ENCODE results near the gene MIER3.
A peak's percentile ranks its signal among the peaks of the same experiment; 100 is the strongest.
"Not testable (repeated sequence)": the region's sequence is repeated elsewhere in the genome, so short reads cannot be mapped to it uniquely, and the experiment has no call there.

MIER3 gene

GRCh38 chr5:56951946-56952691 is at the start of gene MIER3:
TSS of gene MIER3 (minus strand) at chr5:56952123. CDS start at chr5:56952102, 21 bp downstream.
- peak; percentile 59 for DNase-seq (ENCODE audit: low read depth)

DNA sequence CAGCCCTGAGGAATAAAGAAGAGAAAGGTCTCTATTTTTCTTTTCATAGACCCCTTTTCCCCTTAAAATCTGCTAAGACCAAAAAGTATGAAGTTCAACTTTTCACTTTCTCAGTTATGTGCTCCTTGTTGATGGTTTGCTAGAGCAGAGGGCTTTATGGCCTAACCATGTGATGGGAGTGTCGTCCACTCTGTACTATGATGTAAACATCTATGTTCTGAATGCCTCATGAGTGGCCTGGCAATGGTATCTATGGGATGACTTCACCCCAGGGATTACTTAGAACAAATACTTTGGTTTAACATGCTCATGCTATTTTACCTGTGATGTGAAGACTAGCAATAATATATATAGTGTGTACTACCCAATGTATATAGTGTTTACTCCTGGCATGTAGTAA is 43.7 kb upstream of the MIER3 start:
- DNase-seq (ENCODE audit: low read depth), result no peak

DNA sequence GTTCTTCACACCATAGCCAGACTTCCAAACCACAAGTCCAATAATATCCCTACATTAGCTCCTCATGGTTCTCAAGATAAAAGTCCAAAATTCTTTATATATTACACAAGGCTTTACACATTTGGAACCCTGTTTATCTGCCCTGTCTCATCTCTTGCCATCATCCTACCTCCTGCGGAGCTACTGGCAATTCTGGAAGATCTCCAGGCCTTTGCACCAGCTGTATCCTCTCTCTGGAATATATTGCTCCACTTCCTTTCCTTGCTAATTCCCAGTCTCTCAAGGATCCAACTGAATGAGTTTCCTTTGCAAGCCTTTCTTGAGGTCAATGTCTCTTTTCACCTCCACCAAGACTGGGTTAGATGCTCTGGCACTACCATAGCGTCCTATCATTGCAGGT is 41.3 kb upstream of the MIER3 start:
- no peak for DNase-seq (ENCODE audit: low read depth)

DNA sequence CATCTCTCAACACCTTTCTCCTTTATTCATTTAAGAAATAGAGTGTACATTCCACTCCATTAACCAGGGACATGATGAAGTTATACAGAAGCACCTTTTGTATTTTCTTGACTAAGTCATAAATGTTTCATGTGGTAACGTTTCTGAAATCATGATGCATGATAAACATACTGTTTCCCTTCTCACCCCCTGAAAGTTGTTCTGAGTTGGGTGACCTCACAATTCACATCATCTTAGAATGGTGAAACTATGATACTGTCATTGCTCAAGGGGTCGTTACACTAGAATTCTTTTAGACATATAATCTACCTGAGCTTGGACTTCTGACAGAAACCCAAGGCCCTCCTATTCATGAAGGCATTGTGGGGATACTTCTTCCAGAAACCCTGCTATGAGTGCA is 37.8 kb upstream of the MIER3 start:
- DNase-seq (ENCODE audit: low read depth), result no peak

DNA sequence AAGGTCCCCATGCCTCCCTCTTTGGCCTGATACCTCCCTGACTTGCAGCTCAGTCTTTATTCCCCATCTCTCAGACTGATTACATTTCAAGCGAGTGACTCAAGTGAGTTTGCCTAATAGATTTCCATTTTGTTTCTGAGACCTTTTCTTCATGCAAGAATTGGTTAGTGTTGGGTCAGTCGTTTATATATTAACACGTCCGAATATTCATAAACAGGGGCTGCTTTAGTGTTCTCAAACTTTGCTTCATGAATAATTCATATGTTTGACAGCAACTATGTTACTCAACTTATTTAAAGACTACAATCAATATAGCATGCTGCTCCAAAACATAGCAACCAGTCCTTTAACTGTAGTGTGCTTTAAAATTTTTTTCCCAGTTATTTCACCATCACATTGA is 36.6 kb upstream of the MIER3 start:
- no peak for DNase-seq (ENCODE audit: low read depth)

GRCh38 chr5:56987171-56987570 is 35.2 kb upstream of the MIER3 start:
- no peak for DNase-seq (ENCODE audit: low read depth)

DNA sequence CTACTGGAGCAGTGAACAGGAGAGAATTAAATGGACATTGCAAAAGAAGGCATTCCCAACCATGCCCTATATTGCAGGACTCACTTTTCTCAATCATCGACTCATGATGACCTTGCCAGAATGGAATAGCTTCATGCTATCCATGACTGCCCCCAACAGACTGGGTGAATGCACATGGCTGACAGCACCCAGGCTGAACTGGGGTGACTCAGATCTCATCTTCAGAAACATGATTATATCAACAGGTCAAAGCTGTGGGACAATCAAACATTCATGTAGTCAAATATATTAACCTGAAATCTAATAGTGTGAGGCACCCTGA is 34.7 kb upstream of the MIER3 start:
- no peak for DNase-seq (ENCODE audit: low read depth)

DNA sequence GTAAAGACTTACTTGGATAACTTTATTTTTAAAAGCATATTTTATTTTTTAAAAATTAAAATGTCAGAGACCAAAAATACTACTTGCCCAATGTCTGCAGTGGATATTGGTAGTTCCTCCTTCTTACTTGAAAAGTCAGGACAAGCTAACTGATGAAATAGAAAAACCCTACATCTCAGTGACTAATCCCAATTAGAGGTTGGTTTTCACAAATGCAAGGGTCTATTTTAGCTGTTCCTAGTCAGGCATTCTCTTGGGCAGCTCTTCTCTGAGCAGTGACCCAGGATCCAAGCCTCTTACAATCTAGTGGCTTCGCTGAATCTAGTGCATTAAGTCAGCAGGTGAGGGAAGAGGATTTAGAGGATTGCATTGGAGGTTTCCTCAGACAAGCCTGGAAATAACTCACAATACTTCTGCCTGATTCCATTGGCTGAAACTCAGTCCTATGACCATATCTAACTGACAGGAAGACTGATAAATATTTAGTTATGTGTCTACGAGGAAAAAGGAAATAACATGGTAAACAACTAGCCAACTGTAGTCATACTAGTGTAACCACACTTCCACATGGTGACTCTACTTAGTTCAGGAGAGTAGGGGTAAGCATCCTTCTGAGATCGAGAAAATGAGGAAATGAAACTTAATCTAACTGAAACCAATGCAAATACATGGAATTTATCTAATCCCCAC is 34.2 kb upstream of the MIER3 start:
- no peak for DNase-seq (ENCODE audit: low read depth)

- no peak for DNase-seq (ENCODE audit: low read depth)
Measured at GRCh38 chr5:56984445-56984844, 32.5 kb upstream of the MIER3 start.

- DNase-seq (ENCODE audit: low read depth), result no peak
Measured at GRCh38 chr5:56983593-56984361, 31.9 kb upstream of the MIER3 start.

GRCh38 chr5:56981548-56982315 is 29.8 kb upstream of the MIER3 start:
- no peak for DNase-seq (ENCODE audit: low read depth)

DNA sequence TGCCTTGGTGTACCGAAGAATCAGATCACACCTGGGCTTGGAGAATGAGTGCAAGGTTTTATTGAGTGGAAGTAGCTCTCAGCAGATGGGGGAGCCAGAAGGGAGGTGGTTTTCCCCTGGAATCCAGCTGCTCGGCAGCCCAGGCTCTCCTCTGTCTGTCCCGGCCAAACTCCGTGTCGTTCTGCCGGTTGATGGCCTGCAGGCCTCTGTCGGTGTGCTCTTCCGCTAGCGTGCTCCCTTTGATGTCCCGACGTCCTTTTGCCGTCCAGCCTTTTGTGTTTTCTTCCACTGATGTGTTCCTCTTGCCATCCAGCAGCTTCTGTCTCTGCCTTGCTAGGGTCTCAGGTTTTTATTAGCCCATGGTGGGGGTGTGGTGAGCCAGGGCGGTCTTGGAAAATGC is 28.0 kb upstream of the MIER3 start:
- no peak for DNase-seq (ENCODE audit: low read depth)

- DNase-seq (ENCODE audit: low read depth), result not testable (repeated sequence)
Measured at GRCh38 chr5:56979526-56979925, 27.6 kb upstream of the MIER3 start.

DNA sequence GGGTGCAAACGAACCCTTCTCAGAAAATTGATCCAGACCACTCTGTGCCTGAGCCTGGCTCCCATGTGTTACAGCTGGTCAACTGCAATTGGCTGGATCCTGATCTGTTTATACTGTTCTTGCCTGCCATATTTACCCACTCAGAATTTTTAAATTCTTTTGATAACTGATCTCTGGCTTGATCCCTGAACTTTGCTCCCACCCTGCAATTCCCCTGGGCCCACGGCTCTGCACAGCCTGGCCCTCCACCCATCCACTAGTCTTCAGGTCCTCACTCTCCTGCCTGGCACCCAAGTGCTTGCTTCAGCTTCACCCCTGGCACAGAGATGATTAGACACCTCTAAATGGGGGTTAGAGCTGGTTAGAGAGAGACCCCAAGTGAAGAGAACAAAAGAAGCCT is 25.9 kb upstream of the MIER3 start:
- no peak for DNase-seq (ENCODE audit: low read depth)

GRCh38 chr5:56977021-56977420 is 25.1 kb upstream of the MIER3 start:
- DNase-seq (ENCODE audit: low read depth), result no peak

DNA sequence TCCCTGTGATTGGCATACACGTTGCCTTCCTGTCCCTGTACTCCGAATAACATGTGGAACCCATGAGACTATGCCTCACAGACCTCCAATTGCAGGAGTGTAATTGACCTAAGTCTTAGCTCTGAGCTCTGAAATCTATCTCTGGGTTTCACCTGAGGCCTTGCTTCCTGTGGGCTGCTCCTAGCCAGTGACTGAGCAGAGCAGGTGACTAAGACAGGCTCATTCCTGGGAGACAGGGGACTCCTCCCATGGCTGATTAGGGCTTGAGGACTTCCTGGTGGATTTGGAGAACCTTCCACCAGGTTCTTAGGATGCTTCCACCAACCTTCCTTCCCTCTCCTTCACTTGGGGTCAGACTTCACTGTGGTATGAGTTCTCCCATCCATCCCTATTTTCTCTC is 22.3 kb upstream of the MIER3 start:
- DNase-seq (ENCODE audit: low read depth), result no peak

- no peak for DNase-seq (ENCODE audit: low read depth)
Measured at GRCh38 chr5:56973473-56973872, 21.6 kb upstream of the MIER3 start.

GRCh38 chr5:56971275-56971674 is 19.4 kb upstream of the MIER3 start:
- DNase-seq (ENCODE audit: low read depth), result no peak

DNA sequence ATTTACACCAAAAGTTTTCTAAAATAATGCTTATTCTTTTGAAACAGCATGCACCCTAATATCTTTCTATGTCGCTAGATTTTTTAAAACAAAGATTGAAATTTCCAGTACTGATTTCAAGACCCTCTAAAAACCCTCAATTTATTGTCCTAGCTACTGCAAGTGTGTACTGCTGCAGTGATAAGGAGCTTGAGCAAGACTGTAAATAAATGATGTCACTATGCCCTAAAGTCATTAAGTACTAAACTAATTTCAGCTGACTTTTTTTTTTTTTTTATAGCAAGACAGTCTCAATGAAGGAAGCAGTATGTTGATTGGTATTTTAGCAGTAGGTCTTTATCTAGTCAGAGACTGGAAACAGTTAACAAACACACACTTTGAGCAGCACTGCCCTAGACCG is 12.2 kb upstream of the MIER3 start:
- DNase-seq (ENCODE audit: low read depth), result no peak

DNA sequence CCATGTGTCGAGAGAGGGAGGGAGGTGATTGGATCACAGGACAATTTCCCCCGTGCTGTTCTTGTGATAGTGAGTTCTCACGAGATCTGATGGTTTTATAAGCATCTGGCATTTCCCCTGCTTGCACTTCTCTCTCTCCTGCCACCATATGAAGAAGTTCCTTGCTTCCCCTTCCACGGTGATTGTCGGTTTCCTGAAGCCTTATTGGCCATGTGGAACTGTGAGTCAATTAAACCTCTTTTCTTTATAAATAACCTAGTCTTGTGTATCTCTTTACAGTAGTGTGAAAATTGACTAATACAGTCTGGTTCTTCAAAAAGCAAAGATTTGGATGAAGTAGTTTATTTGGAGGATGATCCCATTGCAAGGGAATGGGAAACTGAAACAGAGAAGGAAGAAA is 11.3 kb upstream of the MIER3 start:
- no peak for DNase-seq (ENCODE audit: low read depth)

- no peak for DNase-seq (ENCODE audit: low read depth)
Measured at GRCh38 chr5:56962286-56962685, 10.4 kb upstream of the MIER3 start.

DNA sequence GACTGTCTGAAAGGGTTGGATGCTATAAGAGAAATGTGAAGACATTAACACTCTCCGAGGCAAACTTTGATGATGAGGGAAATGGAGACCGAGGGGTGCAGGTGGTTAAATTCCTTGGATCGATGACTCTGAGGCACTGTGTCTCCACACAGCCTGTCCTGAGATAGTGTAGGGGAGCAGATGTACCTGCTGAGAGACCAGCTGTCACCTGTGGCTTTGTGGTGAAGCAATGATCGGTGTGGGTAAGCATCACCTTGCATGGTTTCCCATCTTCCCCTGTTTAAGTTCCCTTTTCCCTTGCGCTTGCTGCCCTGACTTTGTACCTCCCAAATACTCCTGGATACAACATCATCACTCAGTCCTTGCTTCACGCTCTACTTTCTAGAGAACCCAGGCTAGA is 9.8 kb upstream of the MIER3 start:
- DNase-seq (ENCODE audit: low read depth), result no peak

DNA sequence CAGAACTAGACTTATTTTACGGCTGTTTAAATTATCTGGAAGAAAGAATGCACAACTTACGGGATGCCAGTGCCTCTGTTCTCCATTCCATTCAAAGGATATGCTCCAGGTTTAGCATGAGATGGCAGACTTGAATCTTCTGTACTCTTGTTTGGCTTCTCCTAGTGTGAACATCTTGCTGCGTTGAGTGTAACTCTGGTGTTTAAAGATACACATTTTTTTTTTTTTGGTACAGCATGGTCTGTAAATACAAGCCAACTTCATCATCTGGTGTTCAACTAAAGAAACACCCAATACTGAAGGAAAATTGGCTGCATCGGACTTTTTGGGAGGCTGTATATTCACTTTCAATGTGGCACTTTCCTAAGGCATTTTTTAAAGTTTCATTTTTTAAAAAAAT is 7.4 kb upstream of the MIER3 start:
- no peak for DNase-seq (ENCODE audit: low read depth)
